GM10248 (cell line): ENCODE results near the gene EVL.
A peak's percentile ranks its signal among the peaks of the same experiment; 100 is the strongest.

ENCODE experiments used
- CTCF ChIA-PET: fragments of 300-600 bp; sonication (Branson Sonifier 250); formaldehyde crosslinking; extraction: SDS; loops from one replicate; lab custom pipeline; 2021; ENCODE audit warnings: antibody characterized with exemption; lab: Yijun Ruan, JAX
- POLR2A ChIA-PET: fragments of 350-650 bp; sonication (Branson Sonifier 250); formaldehyde crosslinking; extraction: SDS; loops from one replicate; lab custom pipeline; 2020; ENCODE audit warnings: antibody characterized with exemption; lab: Yijun Ruan, JAX
- DNase-seq: peaks from one replicate; pipeline ENCODE4 v3.0.0; 2012; ENCODE audit errors: extremely low spot score
- CTCF ChIP-seq: IDR thresholded peaks from 2 replicates; pipeline ENCODE4 v1.5.1; 2012; ENCODE audit warnings: mild to moderate bottlenecking, low read depth; ENCODE audit errors: extremely low read depth, missing control alignments, control extremely low read depth

Gene EVL

DNA sequence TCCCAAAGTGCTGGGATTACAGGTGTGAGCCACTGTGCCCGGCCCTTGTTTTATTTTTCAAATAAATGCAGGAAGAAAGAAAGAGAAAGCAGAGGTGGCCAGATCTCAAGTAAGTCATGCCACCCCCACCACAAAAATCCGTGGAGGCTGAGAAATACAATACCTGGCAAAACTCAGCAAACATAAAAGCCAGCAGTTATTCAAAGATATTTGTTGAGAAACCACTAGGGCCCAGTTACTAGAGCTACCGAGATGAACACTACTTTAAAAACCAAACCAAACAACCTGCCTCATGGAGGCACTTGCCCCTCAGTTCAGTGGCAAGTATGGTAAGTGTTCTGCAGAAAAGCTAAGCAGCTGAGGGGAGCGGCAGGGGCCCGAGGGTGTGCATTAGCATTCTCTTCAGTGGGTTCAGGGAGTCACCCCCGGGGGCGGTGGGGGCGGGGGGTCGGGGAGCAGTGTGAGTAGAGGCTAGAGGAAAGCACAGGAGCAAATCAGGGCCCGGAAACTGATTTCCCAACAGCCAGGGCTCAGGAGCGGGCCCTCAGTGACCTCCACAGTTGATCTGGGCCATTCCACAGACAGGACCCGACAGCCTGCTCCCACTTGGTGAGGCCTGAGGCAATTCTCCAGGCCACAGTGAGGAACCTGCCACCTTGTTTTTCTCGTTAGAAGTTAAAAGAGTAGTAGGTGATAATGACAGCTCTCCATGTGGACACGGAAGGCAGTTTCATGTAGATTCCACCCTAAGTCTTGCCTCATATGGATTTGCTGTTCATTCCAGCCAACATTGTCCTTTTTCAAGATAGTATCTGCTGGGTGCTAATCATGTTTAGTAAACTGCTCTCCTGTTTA is 8.6 kb downstream of the EVL start:
- ChIA-PET POLR2A (no interaction called here), CTCF (interaction anchor here (1.0 to 23.2 kb wide), 6 partner anchors 9 to 119 kb away, joined by 4 to 336 read pairs (median 22); no protein-coding TSS in a partner anchor)
- no peak for TF ChIP-seq CTCF
- no peak for DNase-seq

DNA sequence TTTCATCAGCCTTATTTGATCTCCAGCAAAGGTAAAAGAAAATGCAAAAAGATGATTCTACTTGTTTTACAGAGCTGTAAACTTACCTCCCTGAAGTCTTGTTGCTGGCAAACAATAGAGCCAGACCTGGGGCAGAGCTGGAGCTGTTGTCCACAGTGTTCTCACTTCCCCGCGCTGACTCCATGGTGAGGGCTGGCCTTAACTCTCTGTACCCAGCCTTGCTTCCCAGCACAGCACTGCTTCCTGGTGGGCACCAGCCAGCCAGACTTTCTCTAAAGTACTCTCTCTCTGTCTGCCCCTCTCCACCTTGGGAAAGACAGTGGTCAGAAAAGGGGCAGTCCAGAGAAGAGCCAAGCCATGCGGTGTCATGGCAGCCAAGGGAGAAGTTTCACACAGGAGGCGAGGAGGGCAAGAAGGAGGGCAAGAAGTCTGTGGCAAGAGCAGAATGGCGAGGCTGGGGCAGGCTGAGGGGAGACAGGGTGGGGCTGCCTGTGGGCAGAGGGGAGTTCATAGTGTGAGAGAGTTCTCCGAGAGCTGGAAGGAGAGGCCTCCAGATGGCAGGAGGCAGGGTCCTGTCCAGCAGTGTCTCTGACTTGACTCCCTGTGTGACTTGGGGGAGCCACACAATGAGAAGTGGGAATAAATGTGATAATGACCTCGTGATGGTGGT is 9.3 kb downstream of the EVL start:
- no peak for DNase-seq
- TF ChIP-seq CTCF: no peak
- ChIA-PET POLR2A (no interaction called here), CTCF (interaction anchor here (1.0 to 23.2 kb wide), 11 partner anchors 8 to 118 kb away, joined by 4 to 336 read pairs (median 5); partner anchors contain the start of gene EVL)

GRCh38 chr14:100075681-100076080 is 10.5 kb downstream of the EVL start:
- POLR2A ChIA-PET: no interaction called here
- CTCF ChIA-PET: interaction anchor here (0.8 to 23.2 kb wide), 16 partner anchors 9 to 207 kb away, joined by 3 to 336 read pairs (median 4); partner anchors contain the start of gene EVL
- no peak for DNase-seq
- TF ChIP-seq CTCF: no peak

DNA sequence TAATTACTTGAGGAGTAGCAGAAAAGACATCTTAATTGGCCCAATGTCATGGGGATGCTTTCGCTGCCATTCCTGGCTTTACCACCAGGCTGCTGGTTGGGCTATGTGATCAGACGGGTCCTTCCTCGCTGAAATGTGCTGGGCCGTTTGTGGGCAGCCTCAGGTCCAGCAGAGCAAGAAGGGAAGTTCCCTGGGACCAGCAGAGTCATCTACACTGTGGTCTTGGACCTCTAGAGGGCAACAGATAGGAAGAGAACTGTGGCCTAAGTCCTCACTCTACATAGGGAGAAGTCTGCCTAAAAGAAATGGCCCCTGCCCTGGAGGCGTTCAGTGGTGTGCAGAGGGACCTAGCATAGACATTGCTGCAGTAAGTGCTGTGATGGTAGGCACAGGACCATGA is 10.9 kb downstream of the EVL start:
- TF ChIP-seq CTCF: peak; percentile 37
- ChIA-PET POLR2A (no interaction called here), CTCF (interaction anchor here (0.8 to 23.2 kb wide), 16 partner anchors 9 to 207 kb away, joined by 3 to 336 read pairs (median 4); no protein-coding TSS in a partner anchor)
- peak; percentile 51 for DNase-seq

DNA sequence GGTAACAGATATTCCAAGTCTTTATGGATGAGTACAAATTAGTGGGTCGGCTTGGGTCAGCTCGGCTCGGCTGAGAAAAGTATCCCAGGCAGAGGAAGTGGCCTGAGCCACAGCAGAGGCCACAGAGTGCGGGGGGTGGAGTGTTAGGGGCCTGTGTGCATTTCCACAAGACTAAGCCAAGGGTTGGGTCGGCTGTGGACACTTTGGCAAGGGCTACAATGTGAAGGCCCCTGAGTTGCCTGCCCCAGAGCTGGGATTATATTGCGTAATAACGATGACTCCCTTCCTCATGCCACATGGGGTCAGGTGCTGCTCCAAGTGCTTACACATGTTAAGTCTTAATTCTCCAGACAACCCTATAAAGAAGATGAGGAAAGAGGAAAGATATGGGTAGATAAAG is 11.4 kb downstream of the EVL start:
- no peak for DNase-seq
- CTCF ChIA-PET: interaction anchor here (0.9 to 23.2 kb wide), 6 partner anchors 19 to 116 kb away, joined by 3 to 336 read pairs (median 4); no protein-coding TSS in a partner anchor
- no peak for TF ChIP-seq CTCF
- POLR2A ChIA-PET: no interaction called here

GRCh38 chr14:100077441-100077840 is 12.2 kb downstream of the EVL start:
- TF ChIP-seq CTCF: no peak
- POLR2A ChIA-PET: no interaction called here
- DNase-seq: no peak
- CTCF ChIA-PET: interaction anchor here (1.3 to 23.2 kb wide), 4 partner anchors 20 to 116 kb away, joined by 3 to 336 read pairs (median 14); no protein-coding TSS in a partner anchor
